ENCODE measurements around the gene NPY2R. TPM values are rescaled to one million over a fixed set of nuclear protein-coding genes. Genes with fewer than 3 reads are reported as not detected.

Gene NPY2R, protein sequence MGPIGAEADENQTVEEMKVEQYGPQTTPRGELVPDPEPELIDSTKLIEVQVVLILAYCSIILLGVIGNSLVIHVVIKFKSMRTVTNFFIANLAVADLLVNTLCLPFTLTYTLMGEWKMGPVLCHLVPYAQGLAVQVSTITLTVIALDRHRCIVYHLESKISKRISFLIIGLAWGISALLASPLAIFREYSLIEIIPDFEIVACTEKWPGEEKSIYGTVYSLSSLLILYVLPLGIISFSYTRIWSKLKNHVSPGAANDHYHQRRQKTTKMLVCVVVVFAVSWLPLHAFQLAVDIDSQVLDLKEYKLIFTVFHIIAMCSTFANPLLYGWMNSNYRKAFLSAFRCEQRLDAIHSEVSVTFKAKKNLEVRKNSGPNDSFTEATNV
- total RNA-seq (not detected), total RNA-seq (0 reads per million in 2 donors)

DNA sequence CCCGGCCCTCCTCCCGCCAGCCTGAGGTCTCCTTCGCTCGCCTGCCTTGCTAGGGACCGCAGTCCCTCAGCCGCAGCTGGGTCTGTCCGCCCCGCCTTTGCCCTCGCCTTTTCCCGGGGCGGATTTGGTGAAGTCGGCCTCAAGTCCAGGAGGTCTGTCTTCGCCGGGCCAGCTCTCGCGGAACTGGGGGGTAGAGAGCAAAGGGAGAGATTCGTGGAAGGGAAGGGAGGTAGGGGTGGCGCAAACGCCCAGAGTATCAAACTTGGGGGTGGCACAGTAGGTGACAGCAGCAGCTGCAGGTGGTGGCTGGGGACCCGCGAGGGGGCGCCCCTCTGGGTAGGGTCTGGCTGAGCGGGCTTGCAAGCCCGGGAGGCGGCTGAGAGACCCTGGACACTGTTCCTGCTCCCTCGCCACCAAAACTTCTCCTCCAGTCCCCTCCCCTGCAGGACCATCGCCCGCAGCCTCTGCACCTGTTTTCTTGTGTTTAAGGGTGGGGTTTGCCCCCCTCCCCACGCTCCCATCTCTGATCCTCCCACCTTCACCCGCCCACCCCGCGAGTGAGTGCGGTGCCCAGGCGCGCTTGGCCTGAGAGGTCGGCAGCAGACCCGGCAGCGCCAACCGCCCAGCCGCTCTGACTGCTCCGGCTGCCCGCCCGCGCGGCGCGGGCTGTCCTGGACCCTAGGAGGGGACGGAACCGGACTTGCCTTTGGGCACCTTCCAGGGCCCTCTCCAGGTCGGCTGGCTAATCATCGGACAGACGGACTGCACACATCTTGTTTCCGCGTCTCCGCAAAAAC lies at the start of gene NPY2R:
NPY2R (plus strand) TSS at position 379 of the 797 bp plus-strand sequence. CDS start 5,304 bp downstream, outside the sequence.
- DNase-seq = no peak
- no peaks in the 10 kb centered on the region for H3K4me1 Mint-ChIP-seq
- no peak within 1 kb of the TSS for H3K4me3 Mint-ChIP-seq
- ATAC-seq = no peak
- no peaks in the 10 kb centered on the region for H3K9me3 ChIP-seq (ENCODE audit: control insufficient read depth, low read length, poor library complexity, severe bottlenecking)
- no peak within 1 kb of the TSS for H3K27ac Mint-ChIP-seq
- no peaks in the 10 kb centered on the region for H3K36me3 Mint-ChIP-seq (ENCODE audit: low read depth)
- H3K27me3 Mint-ChIP-seq = peaks cover 51% of the 10 kb centered on the region

DNA sequence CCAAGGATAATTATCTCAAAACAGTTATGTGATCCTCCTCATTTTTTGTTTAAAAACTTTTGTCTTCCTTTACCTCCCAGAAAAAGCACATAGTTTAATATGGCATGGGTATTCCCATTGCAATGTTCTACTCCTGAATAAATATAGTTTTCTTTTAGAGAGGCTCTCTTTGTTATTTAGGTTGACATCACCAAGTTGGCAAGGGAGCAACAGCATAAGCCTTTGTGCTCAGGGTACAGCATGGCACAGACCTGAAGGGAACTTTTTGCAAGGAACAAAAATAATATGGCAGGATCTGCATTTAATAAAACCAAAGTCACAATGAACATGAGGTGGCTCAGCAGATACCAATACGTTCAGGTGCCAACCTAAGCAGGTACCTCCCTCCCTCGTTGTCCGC lies 47.1 kb upstream of the NPY2R start:
- Mint-ChIP-seq H3K27ac (no peak overlapping the region), H3K4me1 (no peaks in the 10 kb centered on the region), H3K36me3 (ENCODE audit: low read depth) (no peaks in the 10 kb centered on the region), H3K4me3 (no peak overlapping the region), H3K27me3 (no peaks in the 10 kb centered on the region)
- ATAC-seq (no peak), DNase-seq (no peak)
- H3K9me3 ChIP-seq (ENCODE audit: control insufficient read depth, low read length, poor library complexity, severe bottlenecking) = no peaks in the 10 kb centered on the region

DNA sequence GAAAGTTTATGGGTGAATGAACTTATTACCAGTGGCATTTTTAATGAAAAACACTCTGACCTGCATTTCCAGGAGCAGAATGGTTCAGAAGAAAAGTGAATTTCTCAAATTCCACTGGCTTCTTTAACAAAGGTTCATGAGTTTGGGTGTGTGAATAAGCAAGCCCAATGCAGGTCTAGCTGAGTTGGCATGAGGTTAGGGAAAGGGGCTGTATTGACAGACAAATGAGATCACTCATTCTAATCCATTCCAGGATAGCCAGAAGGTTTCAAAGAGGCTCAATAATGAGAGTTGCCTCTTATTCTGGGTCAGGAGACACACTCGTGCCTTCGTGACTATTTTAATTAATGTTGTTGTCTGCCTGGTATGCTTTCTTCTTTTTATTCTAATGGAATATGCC lies 43.7 kb upstream of the NPY2R start:
- H3K27me3 Mint-ChIP-seq = no peaks in the 10 kb centered on the region
- H3K4me1 Mint-ChIP-seq = no peaks in the 10 kb centered on the region
- ATAC-seq (no peak), DNase-seq (no peak)
- no peaks in the 10 kb centered on the region for H3K36me3 Mint-ChIP-seq (ENCODE audit: low read depth)
- H3K9me3 ChIP-seq (ENCODE audit: control insufficient read depth, low read length, poor library complexity, severe bottlenecking) = no peaks in the 10 kb centered on the region
- H3K27ac Mint-ChIP-seq = no peak overlapping the region
- H3K4me3 Mint-ChIP-seq = no peak overlapping the region

DNA sequence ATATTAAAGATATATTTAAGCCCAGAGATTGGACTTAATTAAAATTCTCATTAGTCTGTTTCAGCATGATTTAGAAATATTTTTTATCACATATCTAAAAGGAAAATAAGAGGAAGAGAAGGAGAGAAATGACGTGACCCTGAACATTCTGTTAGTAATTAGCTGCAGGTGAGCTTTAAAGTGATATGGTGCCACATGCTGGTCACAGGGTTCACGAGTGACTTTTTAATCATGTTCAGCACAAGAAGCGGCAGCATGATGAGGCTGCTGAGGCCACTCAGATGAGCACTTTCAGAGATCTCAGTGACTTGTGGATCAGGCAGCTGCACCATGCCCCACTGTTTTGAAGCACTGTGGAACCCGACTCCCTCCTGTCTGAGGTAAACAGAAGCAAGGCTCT lies 37.9 kb upstream of the NPY2R start:
- no peak for DNase-seq
- H3K9me3 ChIP-seq (ENCODE audit: control insufficient read depth, low read length, poor library complexity, severe bottlenecking) = no peaks in the 10 kb centered on the region
- Mint-ChIP-seq H3K27me3 (no peaks in the 10 kb centered on the region), H3K27ac (no peak overlapping the region), H3K4me3 (no peak overlapping the region), H3K4me1 (no peaks in the 10 kb centered on the region), H3K36me3 (ENCODE audit: low read depth) (no peaks in the 10 kb centered on the region)
- ATAC-seq = no peak

DNA sequence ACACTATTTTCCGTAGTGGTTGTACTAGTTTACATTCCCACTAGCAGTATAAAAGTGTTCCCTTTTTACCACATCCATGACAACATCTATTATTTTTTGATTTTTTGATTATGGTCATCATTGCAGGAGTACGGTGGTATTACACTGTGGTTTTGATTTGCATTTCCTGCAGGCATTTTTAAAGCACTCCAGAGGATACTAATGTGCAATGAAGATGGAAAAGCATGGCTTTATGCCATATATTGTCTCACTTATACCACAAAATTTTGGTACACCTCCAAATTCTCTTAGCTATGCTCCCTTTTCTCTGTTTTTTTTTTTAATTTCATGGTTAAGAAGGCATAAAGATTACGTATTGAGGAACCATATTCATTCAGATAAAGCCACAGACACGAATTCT lies 35.1 kb upstream of the NPY2R start:
- Mint-ChIP-seq H3K4me3 (no peak overlapping the region), H3K4me1 (no peaks in the 10 kb centered on the region), H3K27ac (no peak overlapping the region), H3K36me3 (ENCODE audit: low read depth) (no peaks in the 10 kb centered on the region), H3K27me3 (no peaks in the 10 kb centered on the region)
- no peaks in the 10 kb centered on the region for H3K9me3 ChIP-seq (ENCODE audit: control insufficient read depth, low read length, poor library complexity, severe bottlenecking)
- DNase-seq = no peak
- no peak for ATAC-seq

DNA sequence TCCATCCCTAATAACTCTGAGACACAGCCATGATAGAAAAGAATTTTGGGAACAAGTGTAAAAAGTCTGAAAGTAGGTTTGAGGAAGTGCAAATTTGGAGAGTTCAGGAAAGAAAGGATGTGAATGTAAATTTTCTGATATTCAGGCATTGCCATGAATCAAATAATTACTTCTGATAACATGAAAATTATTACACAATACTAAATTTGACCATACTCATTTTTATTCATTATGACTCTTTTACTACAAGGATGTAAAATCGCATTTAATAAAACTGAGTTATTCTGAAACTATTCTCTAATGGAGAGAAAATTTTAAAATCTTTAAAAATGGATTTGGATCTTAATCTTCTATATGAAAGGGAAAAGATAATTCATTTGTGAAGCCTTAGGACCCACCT lies 33.8 kb upstream of the NPY2R start:
- Mint-ChIP-seq H3K4me1 (no peaks in the 10 kb centered on the region), H3K27ac (no peak overlapping the region), H3K4me3 (no peak overlapping the region), H3K27me3 (no peaks in the 10 kb centered on the region), H3K36me3 (ENCODE audit: low read depth) (no peaks in the 10 kb centered on the region)
- DNase-seq (no peak), ATAC-seq (no peak)
- no peaks in the 10 kb centered on the region for H3K9me3 ChIP-seq (ENCODE audit: control insufficient read depth, low read length, poor library complexity, severe bottlenecking)

DNA sequence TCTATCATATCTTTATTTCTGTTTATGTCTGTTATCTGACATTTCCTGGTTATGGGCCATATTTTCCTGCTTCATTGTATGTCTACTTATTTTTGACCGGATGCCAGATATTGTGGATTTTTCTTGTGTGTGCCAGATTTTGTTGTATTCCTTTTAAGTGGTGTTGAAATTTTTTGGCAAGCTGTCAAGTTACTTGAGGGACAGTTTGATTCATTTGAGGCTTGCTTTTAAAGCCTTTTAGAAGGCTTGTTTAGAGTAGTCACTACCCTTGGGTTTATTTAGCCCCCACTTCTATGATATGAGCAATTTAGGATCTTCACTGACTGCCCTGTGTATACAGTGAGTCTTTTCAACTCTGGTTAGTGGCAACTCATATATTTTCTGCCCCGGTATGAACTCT lies 29.2 kb upstream of the NPY2R start:
- no peaks in the 10 kb centered on the region for H3K27me3 Mint-ChIP-seq
- H3K36me3 Mint-ChIP-seq (ENCODE audit: low read depth) = no peaks in the 10 kb centered on the region
- no peaks in the 10 kb centered on the region for H3K9me3 ChIP-seq (ENCODE audit: control insufficient read depth, low read length, poor library complexity, severe bottlenecking)
- ATAC-seq (no peak), DNase-seq (no peak)
- H3K4me3 Mint-ChIP-seq = no peak overlapping the region
- H3K4me1 Mint-ChIP-seq = no peaks in the 10 kb centered on the region
- no peak overlapping the region for H3K27ac Mint-ChIP-seq

DNA sequence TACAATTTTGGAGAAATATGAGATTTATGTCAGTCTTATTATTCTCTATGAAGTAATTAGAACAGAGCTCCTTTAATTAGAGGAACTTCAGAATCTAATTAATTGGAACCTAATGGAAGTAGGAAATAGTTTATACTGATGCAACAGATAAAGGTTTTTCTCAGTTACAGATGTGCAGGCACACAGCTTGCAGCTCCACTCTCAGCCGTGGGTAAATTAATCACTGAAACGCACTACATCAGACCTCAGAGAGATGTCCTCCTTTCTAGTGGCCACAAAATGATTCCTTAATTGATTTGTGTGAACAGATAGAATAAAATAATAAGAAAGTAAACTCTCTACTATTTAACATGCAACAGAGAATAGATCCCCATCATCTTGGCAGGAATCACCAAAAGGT lies 21.5 kb upstream of the NPY2R start:
- DNase-seq (no peak), ATAC-seq (no peak)
- no peaks in the 10 kb centered on the region for H3K9me3 ChIP-seq (ENCODE audit: control insufficient read depth, low read length, poor library complexity, severe bottlenecking)
- Mint-ChIP-seq H3K4me1 (no peaks in the 10 kb centered on the region), H3K27ac (no peak overlapping the region), H3K36me3 (ENCODE audit: low read depth) (no peaks in the 10 kb centered on the region), H3K27me3 (no peaks in the 10 kb centered on the region), H3K4me3 (no peak overlapping the region)

DNA sequence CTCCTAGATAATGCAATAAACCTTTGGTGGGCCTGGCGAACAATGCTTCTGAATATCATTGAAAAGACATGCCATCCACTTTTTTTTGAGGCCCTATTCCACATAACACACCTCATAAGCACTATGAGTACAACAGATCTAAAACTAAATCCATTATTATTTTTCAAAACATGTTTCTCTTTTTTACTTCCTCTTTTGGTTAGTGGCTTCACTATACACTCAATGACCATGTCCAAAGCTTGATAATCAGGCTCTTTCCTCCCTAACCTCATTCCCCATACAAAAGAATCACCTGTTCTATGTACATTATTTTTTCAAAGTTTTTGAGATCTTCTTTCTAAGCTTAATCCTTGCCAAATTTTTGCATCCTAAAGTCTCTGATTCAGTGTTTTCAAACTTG lies 20.4 kb upstream of the NPY2R start:
- no peaks in the 10 kb centered on the region for H3K9me3 ChIP-seq (ENCODE audit: control insufficient read depth, low read length, poor library complexity, severe bottlenecking)
- no peaks in the 10 kb centered on the region for H3K27me3 Mint-ChIP-seq
- no peak for DNase-seq
- H3K4me1 Mint-ChIP-seq = no peaks in the 10 kb centered on the region
- H3K4me3 Mint-ChIP-seq = no peak overlapping the region
- H3K36me3 Mint-ChIP-seq (ENCODE audit: low read depth) = no peaks in the 10 kb centered on the region
- no peak for ATAC-seq
- H3K27ac Mint-ChIP-seq = no peak overlapping the region

DNA sequence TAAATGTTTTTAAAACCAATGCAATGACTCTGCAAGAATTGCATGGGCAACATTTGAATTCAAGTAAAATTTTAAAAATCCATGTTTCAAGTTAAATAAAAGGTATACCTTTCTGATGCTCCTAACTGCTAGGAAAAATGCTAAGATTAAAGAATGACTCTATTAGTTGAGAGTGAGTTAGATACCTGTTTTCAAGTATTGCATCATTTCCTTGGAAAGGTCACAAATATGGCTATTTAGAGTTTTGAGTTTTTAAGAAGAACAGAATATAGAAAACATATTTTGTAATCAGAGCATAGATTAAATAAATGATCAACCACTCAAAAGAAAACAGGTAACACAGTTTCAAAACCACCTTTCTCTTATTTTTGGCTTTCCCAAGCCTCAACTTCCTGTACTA lies 18.3 kb upstream of the NPY2R start:
- Mint-ChIP-seq H3K27ac (no peak overlapping the region), H3K36me3 (ENCODE audit: low read depth) (no peaks in the 10 kb centered on the region), H3K4me3 (no peak overlapping the region), H3K27me3 (no peaks in the 10 kb centered on the region), H3K4me1 (no peaks in the 10 kb centered on the region)
- no peaks in the 10 kb centered on the region for H3K9me3 ChIP-seq (ENCODE audit: control insufficient read depth, low read length, poor library complexity, severe bottlenecking)
- ATAC-seq (no peak), DNase-seq (no peak)

DNA sequence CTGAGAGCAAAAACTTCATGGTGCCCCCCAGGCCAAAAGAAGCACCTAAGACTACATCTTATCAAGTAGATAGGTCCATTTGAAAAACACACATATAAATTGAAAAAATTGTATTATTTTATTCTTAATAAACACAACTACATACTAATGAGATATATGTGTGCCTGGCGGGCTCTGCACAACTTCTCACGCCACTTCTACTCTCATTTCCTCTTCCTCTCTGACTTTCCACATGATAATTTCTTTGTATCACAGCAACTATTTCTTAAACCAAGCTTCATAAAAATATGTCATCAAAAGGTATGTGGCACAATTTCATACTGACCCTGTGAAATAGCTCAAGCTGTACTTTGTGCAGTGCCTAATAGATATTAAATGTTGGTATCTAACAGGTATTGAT lies 10.7 kb upstream of the NPY2R start:
- DNase-seq (no peak), ATAC-seq (no peak)
- H3K9me3 ChIP-seq (ENCODE audit: control insufficient read depth, low read length, poor library complexity, severe bottlenecking) = no peaks in the 10 kb centered on the region
- H3K27ac Mint-ChIP-seq = no peak overlapping the region
- no peaks in the 10 kb centered on the region for H3K36me3 Mint-ChIP-seq (ENCODE audit: low read depth)
- H3K4me3 Mint-ChIP-seq = no peak overlapping the region
- no peaks in the 10 kb centered on the region for H3K4me1 Mint-ChIP-seq
- no peaks in the 10 kb centered on the region for H3K27me3 Mint-ChIP-seq

DNA sequence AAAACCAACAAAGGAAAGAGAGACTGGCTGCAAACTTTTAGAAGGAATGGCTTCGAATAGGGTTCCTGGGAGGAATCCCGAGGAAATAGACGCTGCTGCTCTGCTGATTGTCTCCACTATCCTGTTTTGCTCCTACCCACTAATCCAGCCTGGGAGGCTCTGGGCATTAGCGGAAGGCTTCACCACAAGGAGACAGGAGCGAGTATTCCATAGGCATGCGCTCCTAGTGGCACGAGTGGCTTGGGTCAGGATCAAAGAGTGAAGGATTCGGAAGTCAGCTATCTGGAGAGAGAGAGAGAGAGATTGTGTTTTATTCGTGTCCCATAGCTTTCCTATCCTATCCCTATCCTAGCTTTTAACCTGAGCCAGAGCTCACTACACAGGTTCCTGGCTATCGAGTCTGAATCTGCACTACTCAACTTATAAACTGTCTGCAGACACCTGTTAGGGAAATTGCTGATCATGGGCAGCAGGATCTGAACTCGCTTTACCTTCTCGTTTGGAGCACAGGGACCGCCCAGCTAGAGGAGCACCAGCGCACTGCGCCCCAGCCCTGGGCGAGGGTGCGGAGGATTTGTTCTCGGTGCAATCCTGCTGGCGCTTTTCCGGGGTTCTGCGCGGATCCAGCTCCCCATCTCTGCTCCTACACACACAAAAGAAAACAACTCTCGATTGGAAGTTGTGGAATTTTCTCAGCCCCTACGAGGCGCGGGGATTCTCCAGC lies 740 bp upstream of the NPY2R start:
- H3K27ac Mint-ChIP-seq = no peak overlapping the region
- H3K27me3 Mint-ChIP-seq = peaks cover 51% of the 10 kb centered on the region

DNA sequence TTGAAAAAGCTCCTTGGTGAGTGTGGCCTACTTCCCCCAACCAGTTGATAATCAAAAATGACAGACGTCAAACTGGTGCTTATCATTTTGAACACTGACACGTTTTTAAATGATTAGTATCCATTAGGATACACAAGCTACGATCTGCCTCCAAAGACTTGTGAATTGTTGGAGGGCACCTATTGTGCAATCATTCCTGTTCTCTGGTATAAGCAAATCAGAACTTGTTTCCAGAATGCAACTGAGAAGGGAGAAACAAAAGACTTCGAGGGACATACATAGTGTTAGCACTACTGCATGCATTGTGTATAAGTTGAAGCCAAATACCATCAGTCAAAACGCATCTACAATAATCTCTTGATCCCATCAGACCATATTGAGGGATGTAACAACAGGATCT lies 11.6 kb downstream of the NPY2R start:
- H3K27ac Mint-ChIP-seq = no peak overlapping the region
- DNase-seq (no peak), ATAC-seq (no peak)
- no peaks in the 10 kb centered on the region for H3K27me3 Mint-ChIP-seq
- no peaks in the 10 kb centered on the region for H3K4me1 Mint-ChIP-seq
- H3K9me3 ChIP-seq (ENCODE audit: control insufficient read depth, low read length, poor library complexity, severe bottlenecking) = no peaks in the 10 kb centered on the region
- no peaks in the 10 kb centered on the region for H3K36me3 Mint-ChIP-seq (ENCODE audit: low read depth)
- H3K4me3 Mint-ChIP-seq = no peak overlapping the region

More for the DNA sequence above, 740 bp upstream of the NPY2R start:
- DNase-seq (no peak), ATAC-seq (no peak)
- H3K9me3 ChIP-seq (ENCODE audit: control insufficient read depth, low read length, poor library complexity, severe bottlenecking) = no peaks in the 10 kb centered on the region
- Mint-ChIP-seq H3K4me3 (no peak overlapping the region), H3K36me3 (ENCODE audit: low read depth) (no peaks in the 10 kb centered on the region), H3K4me1 (no peaks in the 10 kb centered on the region)

Measured in T-helper 17 cell (primary cell).